GM21723 (cell line): ENCODE measurements around the gene HPN.

Experiments
- ATAC-seq: cut with Tn5 transposase; IDR thresholded peaks from one replicate; pipeline ENCODE4 v1.9.1; 2021; ENCODE audit warnings: mild to moderate bottlenecking, moderate library complexity; ENCODE audit not compliant: unreplicated experiment

Gene HPN

GRCh38 chr19:35060160-35060855 is 18.8 kb downstream of the HPN start:
- no peak for ATAC-seq

GRCh38 chr19:35061583-35062373 is 20.3 kb downstream of the HPN start:
- no peak for ATAC-seq

DNA sequence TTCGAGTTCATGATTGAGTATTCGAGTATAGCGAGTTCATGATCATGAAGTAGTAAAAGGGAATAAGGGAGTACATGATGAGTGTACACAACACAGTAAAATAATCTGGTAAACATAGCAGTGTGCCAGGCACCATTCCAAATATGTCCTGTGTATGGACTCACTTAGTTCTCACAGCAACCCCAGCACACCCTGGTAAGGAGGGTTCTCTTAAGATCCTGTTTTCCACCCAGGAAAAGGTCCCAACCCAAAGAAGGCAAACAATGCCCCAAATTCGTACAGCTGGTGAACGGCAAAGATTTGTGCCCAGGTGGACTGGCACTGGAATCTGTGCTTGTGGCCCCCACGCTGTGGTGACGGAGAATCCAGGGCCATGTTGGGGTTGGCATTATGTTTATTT is 21.4 kb downstream of the HPN start:
- ATAC-seq, result no peak

GRCh38 chr19:35063940-35064818 is 22.7 kb downstream of the HPN start:
- no peak for ATAC-seq

DNA sequence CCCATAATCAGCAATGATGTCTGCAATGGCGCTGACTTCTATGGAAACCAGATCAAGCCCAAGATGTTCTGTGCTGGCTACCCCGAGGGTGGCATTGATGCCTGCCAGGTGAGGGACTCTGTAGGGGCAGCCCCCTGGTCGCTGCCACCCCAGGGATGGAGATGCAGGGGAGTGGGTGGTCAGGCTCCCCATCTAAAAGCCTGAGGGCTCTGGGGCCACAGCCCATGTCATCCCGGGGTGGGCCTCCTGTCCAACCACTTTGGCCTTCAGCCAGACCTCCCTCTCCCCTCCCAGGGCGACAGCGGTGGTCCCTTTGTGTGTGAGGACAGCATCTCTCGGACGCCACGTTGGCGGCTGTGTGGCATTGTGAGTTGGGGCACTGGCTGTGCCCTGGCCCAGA is 24.1 kb downstream of the HPN start:
- ATAC-seq, result no peak

GRCh38 chr19:35066121-35066520 is 24.6 kb downstream of the HPN start:
- no peak for ATAC-seq

DNA sequence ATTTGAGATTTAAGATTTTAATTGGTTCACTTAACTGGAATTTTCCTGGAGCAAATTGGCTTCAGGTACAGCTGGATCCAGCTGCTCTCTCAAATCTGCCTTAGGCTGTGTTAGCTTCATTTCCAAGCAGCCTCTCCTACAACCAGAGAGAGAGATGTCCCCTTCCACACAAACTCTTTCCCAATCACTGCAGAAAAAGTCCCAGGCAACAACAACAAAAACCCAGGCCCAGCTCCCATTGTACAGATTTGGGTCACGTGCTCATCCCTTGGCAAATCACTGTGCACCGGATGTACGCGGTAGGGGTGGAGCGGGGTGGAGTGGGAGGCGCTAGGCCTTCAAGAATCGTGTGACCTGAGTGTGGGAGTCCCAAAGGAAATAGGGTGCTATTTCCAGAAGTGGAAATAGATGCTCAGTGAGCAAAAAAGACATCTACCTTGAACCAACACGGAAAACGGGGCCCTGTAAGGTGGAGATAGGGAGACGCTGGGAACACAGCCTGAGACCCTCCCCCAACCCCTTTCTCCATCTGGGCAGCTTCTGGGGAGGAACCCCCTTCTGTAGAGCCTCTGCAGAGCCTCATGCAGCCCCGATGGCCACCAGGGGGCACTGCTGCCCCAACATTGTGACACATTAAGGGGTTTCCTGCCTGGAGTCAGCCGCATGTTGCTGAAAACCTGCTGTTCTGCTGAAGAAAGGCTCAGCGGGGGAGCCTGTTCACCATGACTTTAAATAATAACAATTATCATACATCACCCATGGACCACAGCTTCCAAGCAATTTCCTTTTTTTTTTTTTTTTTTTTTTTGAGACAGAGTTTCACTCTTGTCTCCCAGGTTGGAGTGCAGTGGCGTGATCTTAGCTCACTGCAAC is 25.4 kb downstream of the HPN start:
- ATAC-seq, result peak; percentile 84

GRCh38 chr19:35068941-35069634 is 27.6 kb downstream of the HPN start:
- no peak for ATAC-seq

- ATAC-seq, result no peak
Measured at GRCh38 chr19:35069696-35070095, 28.2 kb downstream of the HPN start.

DNA sequence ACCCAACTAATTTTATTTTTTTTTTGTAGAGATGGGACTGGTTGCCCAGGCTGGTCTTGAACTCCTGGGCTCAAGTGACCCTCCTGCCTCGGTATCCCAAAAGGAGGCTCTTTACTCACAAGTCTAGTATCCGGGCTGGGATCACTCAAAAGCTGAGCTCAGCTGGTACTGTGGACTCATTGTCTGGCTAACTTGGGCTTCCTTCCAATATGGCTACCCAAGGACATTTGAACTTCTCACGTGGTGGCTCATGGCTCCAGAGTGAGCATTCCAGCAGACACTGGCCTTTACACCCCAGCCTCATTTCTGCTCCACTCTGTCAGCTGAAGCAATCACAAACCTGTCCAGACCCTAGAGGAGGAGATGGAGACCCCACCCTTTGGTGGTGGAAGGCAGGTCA is 28.9 kb downstream of the HPN start:
- no peak for ATAC-seq

- ATAC-seq, result no peak
Measured at GRCh38 chr19:35073516-35073915, 32.0 kb downstream of the HPN start.

DNA sequence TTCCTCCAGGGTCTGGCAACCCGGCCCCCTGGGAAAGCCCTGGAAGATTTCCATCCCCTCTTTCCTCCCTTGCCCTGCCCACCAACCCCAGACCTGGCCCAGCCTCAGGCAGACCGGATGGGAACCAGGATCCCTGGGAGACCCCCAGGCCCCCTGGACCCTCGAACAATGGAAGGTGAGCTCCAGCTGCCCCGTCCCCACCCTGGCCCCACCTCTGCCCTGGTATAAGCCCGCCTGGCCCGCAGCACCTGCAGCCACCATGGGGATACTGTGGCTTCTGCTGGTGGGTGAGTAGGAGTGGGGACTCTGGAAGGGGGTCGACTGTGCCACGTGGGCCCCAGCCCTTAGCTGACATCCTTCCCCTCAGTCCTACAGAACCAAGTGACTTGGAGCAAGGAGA is 32.4 kb downstream of the HPN start:
- no peak for ATAC-seq

DNA sequence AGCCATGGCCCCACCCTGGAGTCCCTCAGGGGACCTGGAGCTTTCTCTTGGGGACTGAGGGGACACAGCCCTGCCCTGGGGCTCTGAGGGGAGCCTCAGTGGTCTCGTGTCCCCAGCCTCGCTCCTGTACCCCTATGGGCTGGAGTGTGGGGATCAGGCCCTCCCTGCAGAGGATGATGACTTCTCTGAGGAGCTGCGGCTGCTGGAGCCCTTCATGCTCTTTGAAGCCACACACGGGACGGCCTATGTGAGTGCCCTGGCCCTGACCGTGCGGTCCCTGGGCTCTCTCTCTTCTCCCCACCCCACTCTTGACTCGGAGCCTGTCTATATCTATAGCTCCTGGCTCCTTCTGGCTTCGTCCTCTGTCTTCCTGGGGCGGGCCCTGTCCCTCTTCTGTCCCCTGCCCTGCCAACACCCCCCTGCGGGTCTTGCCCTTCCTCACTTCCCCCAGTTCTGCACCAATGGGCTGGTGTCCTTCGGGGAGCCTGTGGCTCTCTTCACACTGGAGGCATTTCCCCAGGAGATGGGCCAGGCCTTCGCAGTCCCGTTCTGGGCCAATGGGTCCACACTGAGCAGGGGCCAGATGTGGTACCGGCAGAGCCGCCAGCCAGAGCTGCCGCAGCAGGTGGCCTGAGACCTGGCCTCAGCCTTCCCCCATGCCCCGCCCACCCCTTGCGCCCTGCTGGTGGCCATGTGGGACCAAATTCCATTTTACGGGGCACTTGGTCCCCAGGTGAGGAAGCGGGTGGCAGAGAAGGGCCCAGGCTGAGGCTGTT is 33.1 kb downstream of the HPN start:
- no peak for ATAC-seq

GRCh38 chr19:35075202-35076025 is 33.9 kb downstream of the HPN start:
- no peak for ATAC-seq

DNA sequence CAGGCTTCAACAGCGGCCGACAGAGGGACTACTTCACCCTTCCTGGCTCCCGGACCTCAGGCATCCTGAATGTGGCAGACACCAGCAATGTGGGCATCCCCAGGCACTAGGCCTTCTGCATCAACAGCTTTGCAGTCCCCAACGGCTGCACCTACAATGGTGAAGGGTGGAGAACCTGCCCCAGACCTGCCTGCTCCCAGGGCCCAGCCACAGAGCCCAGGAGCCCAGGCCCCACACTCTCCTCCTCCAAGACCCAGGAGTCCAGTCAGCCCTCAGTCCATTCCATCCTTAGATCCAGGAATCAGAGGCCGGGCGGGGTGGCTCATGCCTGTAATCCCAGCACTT is 34.5 kb downstream of the HPN start:
- no peak for ATAC-seq

DNA sequence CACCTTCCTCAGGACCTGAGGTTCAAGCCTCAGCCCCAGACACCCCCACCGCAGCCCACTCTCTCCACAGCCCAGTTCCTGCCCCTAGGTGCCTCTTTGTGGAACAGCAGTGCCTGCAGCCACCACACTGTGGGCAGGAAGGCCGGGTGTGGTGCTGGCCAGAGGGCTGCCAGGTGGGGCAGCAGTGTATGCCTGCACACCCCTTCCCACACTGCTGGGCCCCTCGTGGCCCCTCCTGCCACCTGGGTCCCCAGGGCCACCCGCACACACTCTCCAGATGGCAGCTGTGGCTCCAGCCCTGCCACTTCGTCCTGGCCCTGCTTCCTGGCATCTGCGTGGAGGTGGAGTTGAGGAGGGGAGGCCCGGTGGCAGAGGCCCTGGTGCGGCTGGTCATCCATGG is 35.1 kb downstream of the HPN start:
- ATAC-seq, result no peak

- ATAC-seq, result no peak
Measured at GRCh38 chr19:35077411-35078223, 36.1 kb downstream of the HPN start.

DNA sequence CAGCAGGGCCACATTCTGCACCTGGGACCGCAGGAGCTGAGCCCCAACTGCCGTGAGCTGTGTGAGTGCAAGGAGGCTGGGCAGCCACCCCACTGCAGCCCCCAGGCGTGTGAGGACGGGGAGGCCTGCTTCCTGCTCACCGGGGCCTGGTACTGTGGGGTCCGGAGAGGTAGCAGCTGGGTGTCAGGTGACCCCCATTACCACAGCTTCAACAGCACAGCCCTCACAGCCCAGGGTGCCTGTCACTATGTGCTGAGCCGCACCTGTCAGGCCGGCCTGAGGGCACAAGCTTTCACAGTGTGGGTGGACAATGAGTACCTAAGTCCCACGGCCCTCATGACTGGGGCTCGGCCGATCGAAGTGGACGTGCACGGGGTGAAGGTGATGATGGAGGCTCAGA is 38.3 kb downstream of the HPN start:
- no peak for ATAC-seq
